K562 (cell line): ENCODE measurements around the gene LRRC51. TPM values are rescaled to one million over a fixed set of nuclear protein-coding genes. Genes with fewer than 3 reads are reported as not detected.

Experiments
- ATAC-seq: fragments of 200-7000 bp; cut with Tn5 transposase; 3 replicates; pipeline ENCODE4 v1.9.1; 2020; ENCODE audit warnings: moderate library complexity
- BruUV-seq: library from RNA; stranded (reverse); fragments of 400-500 nt; replicated peaks from 2 replicates; lab custom pipeline; 2021; lab: Mats Ljungman, UMichigan
- CTCF ChIA-PET: fragments of 300-600 bp; formaldehyde crosslinking; extraction: SDS; loops from one replicate; lab custom pipeline; 2021; ENCODE audit warnings: low intra/inter-chr PET ratio; lab: Yijun Ruan, JAX
- POLR2A ChIA-PET: fragments of 300-600, 350-650 bp; sonication (Branson Sonifier 250); formaldehyde crosslinking; extraction: SDS; loops from one replicate; lab custom pipeline; 2021; ENCODE audit warnings: antibody characterized with exemption, inconsistent platforms; lab: Yijun Ruan, JAX
- DNase-seq, 4 experiments: peaks; one replicate each; pipeline versions ENCODE4 v3.0.0 to v3.0.0-alpha.2; 2011 to 2018; ENCODE audit warnings: low spot score in 3 of 4, mixed read lengths in 3 of 4; ENCODE audit errors: extremely low read depth in 1 of 4
- FAIRE-seq: peaks from 2 replicates; lab custom pipeline; 2011; peaks lifted over from hg19 to GRCh38; lab: Jason Lieb, UNC
- H2AFZ ChIP-seq: 2 replicates; pipeline ENCODE4 v1.6.0; 2011; ENCODE audit warnings: low read depth, low read length, control low read depth, inconsistent platforms
- H3K27ac ChIP-seq: fragments of 200-600 bp; 3 replicates; pipeline ENCODE4 v1.8.0; 2011; ENCODE audit warnings: low read depth, mild to moderate bottlenecking, control low read depth, inconsistent platforms, low read length, moderate library complexity, mixed read lengths; ENCODE audit errors: extremely low read depth
- H3K27me3 ChIP-seq, 2 experiments: fragments of 300-600 bp in 1 of 2; 2 replicates in 1 of 2; 3 replicates in 1 of 2; pipeline versions ENCODE4 v1.6.0 to v1.8.0; 2011; ENCODE audit warnings: inconsistent platforms in 2 of 2, low read length in 2 of 2, mild to moderate bottlenecking in 1 of 2, mixed read lengths in 1 of 2, moderate library complexity in 1 of 2; ENCODE audit not compliant: control insufficient read depth in 2 of 2, insufficient read depth in 2 of 2
- H3K36me3 ChIP-seq: fragments of 300-600 bp; 3 replicates; pipeline ENCODE4 v1.8.0; 2011; ENCODE audit warnings: mild to moderate bottlenecking, low read length, inconsistent platforms; ENCODE audit not compliant: control insufficient read depth, insufficient read depth
- H3K4me1 ChIP-seq, 2 experiments: fragments of 200-600 bp in 1 of 2; replicated peaks in 1 of 2; 2 replicates in 1 of 2; 3 replicates in 1 of 2; pipeline versions ENCODE4 v1.5.1 to v1.8.0; 2011; ENCODE audit warnings: inconsistent platforms in 2 of 2, low read length in 2 of 2, mild to moderate bottlenecking in 1 of 2, mixed read lengths in 1 of 2, moderate library complexity in 1 of 2; ENCODE audit not compliant: control insufficient read depth in 2 of 2, insufficient read depth in 2 of 2
- H3K4me2 ChIP-seq: 2 replicates; pipeline ENCODE4 v1.6.1; 2011; ENCODE audit warnings: low read length, control low read depth, inconsistent platforms, mixed read lengths; ENCODE audit not compliant: insufficient read depth
- H3K4me3 ChIP-seq: fragments of 200-600 bp; sonication (generic), shearing (Covaris generic); 2 replicates; pipeline ENCODE4 v1.5.1; 2016; ENCODE audit warnings: control low read depth, inconsistent platforms
- H3K79me2 ChIP-seq: fragments of 200-600 bp; 3 replicates; pipeline ENCODE4 v1.8.0; 2011; ENCODE audit warnings: low read length, inconsistent platforms; ENCODE audit not compliant: control insufficient read depth, insufficient read depth
- H3K9ac ChIP-seq, 2 experiments: 2 replicates each; pipeline versions ENCODE4 v1.6.0 to v1.6.1; 2011; ENCODE audit warnings: low read depth in 2 of 2, low read length in 2 of 2, control low read depth in 1 of 2, inconsistent platforms in 1 of 2, mild to moderate bottlenecking in 1 of 2, mixed read lengths in 1 of 2; ENCODE audit not compliant: insufficient read depth in 1 of 2
- H3K9me1 ChIP-seq: one replicate; pipeline ENCODE4 v1.6.0; 2011; ENCODE audit warnings: inconsistent platforms, mild to moderate bottlenecking, low read length, moderate library complexity; ENCODE audit not compliant: control insufficient read depth, insufficient read depth
- H3K9me3 ChIP-seq: replicated peaks from 2 replicates; pipeline ENCODE4 v1.5.1; 2011; ENCODE audit warnings: low read depth, low read length, inconsistent platforms; ENCODE audit not compliant: control insufficient read depth, insufficient read depth
- H4K20me1 ChIP-seq: replicated peaks from 2 replicates; pipeline ENCODE4 v1.6.1; 2011; ENCODE audit warnings: low read length, inconsistent platforms, mixed read lengths; ENCODE audit not compliant: control insufficient read depth, insufficient read depth
- CREB1 ChIP-seq, 2 experiments: sonication (generic) in 1 of 2; formaldehyde crosslinking in 1 of 2; IDR thresholded peaks; 2 replicates each; pipeline versions ENCODE4 v1.6.1 to v1.8.0; 2012 to 2022; ENCODE audit warnings: inconsistent platforms in 1 of 2, mild to moderate bottlenecking in 1 of 2, missing genetic modification reagents in 1 of 2, moderate library complexity in 1 of 2
- ETS1 ChIP-seq: conservative IDR thresholded peaks from 2 replicates; pipeline ENCODE4 v1.6.1; 2011; ENCODE audit warnings: low read depth, mild to moderate bottlenecking, low read length; ENCODE audit not compliant: control insufficient read depth
- GABPB1 ChIP-seq: sonication (generic); formaldehyde crosslinking; IDR thresholded peaks from 2 replicates; pipeline ENCODE4 v1.8.0; 2022; ENCODE audit warnings: mild to moderate bottlenecking, missing genetic modification reagents
- GATA2 ChIP-seq: sonication (generic); formaldehyde crosslinking; IDR thresholded peaks from 2 replicates; pipeline ENCODE4 v1.4.0; 2020; ENCODE audit warnings: mild to moderate bottlenecking, missing genetic modification reagents
- HDAC1 ChIP-seq, 2 experiments: fragments of 450-650 bp; IDR thresholded peaks; 2 replicates each; pipeline ENCODE4 v1.6.1; 2016 to 2017; ENCODE audit warnings: inconsistent platforms in 1 of 2, mild to moderate bottlenecking in 1 of 2, moderate library complexity in 1 of 2
- HDAC8 ChIP-seq: fragments of 450-650 bp; IDR thresholded peaks from 2 replicates; pipeline ENCODE4 v1.6.1; 2016; ENCODE audit warnings: mild to moderate bottlenecking, missing genetic modification characterization, moderate library complexity, missing compliant biosample characterization
- POLR2G ChIP-seq: fragments of 200-400 bp; formaldehyde crosslinking; IDR thresholded peaks from 2 replicates; pipeline ENCODE4 v1.6.1; 2017; ENCODE audit warnings: low read depth, mild to moderate bottlenecking, antibody characterized with exemption, low read length, moderate library complexity
- SRSF9 ChIP-seq: fragments of 200-400 bp; formaldehyde crosslinking; IDR thresholded peaks from 2 replicates; pipeline ENCODE4 v1.6.1; 2017; ENCODE audit warnings: low read depth, low read length, borderline replicate concordance
- TAF1 ChIP-seq: IDR thresholded peaks from 2 replicates; pipeline ENCODE4 v1.6.1; 2011; ENCODE audit warnings: mild to moderate bottlenecking, low read length, moderate library complexity; ENCODE audit not compliant: insufficient read depth, control insufficient read depth, severe bottlenecking; ENCODE audit errors: extremely low read depth
- TEAD1 ChIP-seq, 2 experiments: fragments of 450-650 bp in 1 of 2; sonication (generic) in 1 of 2; formaldehyde crosslinking; IDR thresholded peaks; 2 replicates each; pipeline versions ENCODE4 v1.4.0 to v1.8.0; 2020 to 2022; ENCODE audit warnings: mild to moderate bottlenecking in 2 of 2, missing genetic modification reagents in 1 of 2
- USF1 ChIP-seq: sonication (generic); formaldehyde crosslinking; IDR thresholded peaks from 2 replicates; pipeline ENCODE4 v1.9.0; 2022; ENCODE audit warnings: mild to moderate bottlenecking, missing genetic modification reagents
- XRCC3 ChIP-seq: fragments of 450-650 bp; IDR thresholded peaks from 2 replicates; pipeline ENCODE4 v1.6.1; 2017; ENCODE audit warnings: mild to moderate bottlenecking, moderate library complexity
- ZNF586 ChIP-seq: fragments of 450-650 bp; formaldehyde crosslinking; conservative IDR thresholded peaks from 2 replicates; pipeline ENCODE4 v1.4.0; 2020; ENCODE audit warnings: mild to moderate bottlenecking, moderate library complexity
- ZNF668 ChIP-seq: fragments of 250-450 bp; sonication (Bioruptor Pico); IDR thresholded peaks from 2 replicates; pipeline ENCODE4 v1.8.0; 2022; ENCODE audit warnings: mild to moderate bottlenecking, inconsistent platforms
- WGBS: fragments of 100-300 bp; shearing (Covaris generic); methylation state at CpG from one replicate; pipeline ENCODE4 v1.1.6; 2016; ENCODE audit warnings: low coverage, mixed read lengths; ENCODE audit not compliant: insufficient coverage; ENCODE audit errors: missing lambda C conversion rate; 5-methylcytosine and 5-hydroxymethylcytosine counted together
- in situ Hi-C: fragments of 300-500 bp; cut with MboI; formaldehyde crosslinking; loops from 4 replicates; pipeline ENCODE4 v1.15.0; 2018; ENCODE audit warnings: inconsistent platforms, mixed read lengths
- intact Hi-C: fragments of 100-400 bp; cut with micrococcal nuclease; formaldehyde crosslinking; loops from 2 replicates; pipeline ENCODE4 v1.14.2; 2022
- polyA plus RNA-seq, 8 experiments: library from polyadenylated mRNA; depleted of rRNA in 4 of 8; stranded (reverse) in 5 of 8; unstranded in 3 of 8; fragments of >200 nt; fragmentation: Nextera tagmentation in 2 of 8; fragmentation: Illumina TruSeq in 1 of 8; extraction: Ambion mirVana in 2 of 8; extraction: Trizol in 1 of 8; gene quantifications; 2 replicates each; pipeline versions ENCODE4 v1.2.1 to v1.2.3, GENCODE V29; 2011 to 2014; ENCODE audit warnings: inconsistent platforms in 1 of 8, missing spikeins in 1 of 8
- total RNA-seq, 7 experiments: library from RNA; depleted of rRNA in 6 of 7; stranded (reverse); fragments of >200 nt in 6 of 7; fragmentation: Illumina TruSeq in 2 of 7; extraction: Trizol in 2 of 7; gene quantifications; 2 replicates each; pipeline versions ENCODE4 v1.2.1 to v1.2.3, GENCODE V29; 2011 to 2021; ENCODE audit warnings: low replicate concordance in 1 of 7

The LRRC51 gene
- total and polyA plus RNA-seq, 9 of the 15 experiments (the other 6 are each of a cell fraction or from before 2014, with no cell fraction given), result 4.7 to 10.6 (median 5.6) TPM

- Histone ChIP-seq H3K36me3 (peaks cover 7% of the 10 kb centered on the region; the same call in 1 of the 3 replicates), H2AFZ (peak overlapping the region; percentile 76; the same call in 1 of the 2 replicates), H4K20me1 (0 out of 2 replicates have a peak, but pooled peaks cover 10% of the 10 kb centered on the region), H3K79me2 (peaks cover 60% of the 10 kb centered on the region), H3K4me2 (peak overlapping the region; percentile 88), H3K27me3 (no peaks in the 10 kb centered on the region), H3K9ac (peak overlapping the region; percentile 71 to 80; a peak in 3 of 4 replicates), H3K9me3 (no peaks in the 10 kb centered on the region), H3K4me3 (peak overlapping the region; percentile 44), H3K9me1 (peaks cover 3% of the 10 kb centered on the region), H3K27ac (peak overlapping the region; percentile 78; the same call in 2 of the 3 replicates), H3K4me1 (peaks cover 26 to 30% of the 10 kb centered on the region in 2 experiments)
- ChIA-PET CTCF (no interaction called here), POLR2A (interaction anchor here (0.6 to 2.0 kb wide), 2 partner anchors 21 to 98 kb away, joined by 3 to 5 read pairs; no protein-coding TSS in a partner anchor)
- ATAC-seq (peak; percentile 52), FAIRE-seq (no peak), DNase-seq (peak in 2 of 4 experiments; percentile 27 to 32)
- BruUV-seq, result no TSS peak
- intact Hi-C loops (loop anchor here (2.0 kb wide), 1 partner anchor 39 kb away; the partner anchor contains the start of genes LRRC51 and NUMA1), in situ Hi-C loops (no loop called here)
- 63% methylated on average over 22 of the region's 23 CpGs for WGBS
- TF ChIP-seq GABPB1 (CRISPR knock-in tag), result no peak
- no peak for TF ChIP-seq SRSF9
- TF ChIP-seq GATA2 (CRISPR knock-in tag), result 0 out of 2 replicates have a peak, but pooled peaks have one; percentile 33
- no peak for TF ChIP-seq ZNF668
- TF ChIP-seq TEAD1 (CRISPR knock-in tag; IDR thresholded peaks at IDR 0.05), result 0 out of 4 replicates have a peak, but pooled peaks of 1 of the 2 experiments have one; percentile 21
- no peak for TF ChIP-seq TAF1
- no peak for TF ChIP-seq HDAC1 (IDR thresholded peaks at IDR 0.05)
- no peak for TF ChIP-seq XRCC3
- no peak for TF ChIP-seq CREB1 (IDR thresholded peaks at IDR 0.05)
- 0 out of 2 replicates have a peak, but pooled peaks have one; percentile 20 for TF ChIP-seq CREB1 (CRISPR knock-in tag; IDR thresholded peaks at IDR 0.05)
- 0 out of 2 replicates have a peak, but pooled peaks have one; percentile 23 for TF ChIP-seq POLR2G
- TF ChIP-seq ZNF586 (CRISPR knock-in tag), result no peak
- no peak for TF ChIP-seq HDAC8
- peak; percentile 19; the same call in 1 of the 2 replicates for TF ChIP-seq USF1 (CRISPR knock-in tag)
- TF ChIP-seq ETS1, result no peak
- TF ChIP-seq, all 486 proteins: peak for 5
Observed at GRCh38 chr11:72041364-72042063, 39.1 kb upstream of the LRRC51 start.
